Measurements from ENCODE around the gene PICK1. TPM values are rescaled to one million over a fixed set of nuclear protein-coding genes. Genes with fewer than 3 reads are reported as not detected.
"Not testable (repeated sequence)": the region's sequence is repeated elsewhere in the genome, so short reads cannot be mapped to it uniquely, and the experiment has no call there.

The PICK1 gene
- total RNA-seq, 2 experiments from 2014 or later: 12.5 to 15.9 TPM

GRCh38 chr22:38071421-38072321, 14.5 kb downstream of the PICK1 start:
- H3K9me3 Mint-ChIP-seq (ENCODE audit: low read depth): no peaks in the 10 kb centered on the region
- H3K27me3 Mint-ChIP-seq: no peaks in the 10 kb centered on the region
- ATAC-seq: no peak
- DNase-seq: no peak
- H3K27ac Mint-ChIP-seq: no peak overlapping the region
- CTCF ChIA-PET: interaction anchor here (0.8 to 1.2 kb wide), 3 partner anchors 16 to 21 kb away, joined by 3 to 5 read pairs (median 3); no protein-coding TSS in a partner anchor
- H3K36me3 Mint-ChIP-seq: peaks cover 2% of the 10 kb centered on the region
- H3K4me1 Mint-ChIP-seq: no peaks in the 10 kb centered on the region
- no peak overlapping the region for H3K4me3 Mint-ChIP-seq

- DNase-seq: no peak
- ATAC-seq: no peak
- Mint-ChIP-seq H3K4me3 (no peak overlapping the region), H3K4me1 (no peaks in the 10 kb centered on the region), H3K9me3 (ENCODE audit: low read depth) (no peaks in the 10 kb centered on the region), H3K36me3 (peaks cover 2% of the 10 kb centered on the region), H3K27ac (no peak overlapping the region), H3K27me3 (no peaks in the 10 kb centered on the region)
- CTCF ChIA-PET: interaction anchor here (0.8 to 1.2 kb wide), 3 partner anchors 17 to 20 kb away, joined by 3 to 5 read pairs (median 3); no protein-coding TSS in a partner anchor
These were observed 15.3 kb downstream of the PICK1 start for GRCh38 chr22:38072322-38073149.

- Mint-ChIP-seq H3K4me3 (no peak overlapping the region), H3K9me3 (ENCODE audit: low read depth) (no peaks in the 10 kb centered on the region), H3K27ac (no peak overlapping the region), H3K4me1 (no peaks in the 10 kb centered on the region), H3K36me3 (peaks cover 2% of the 10 kb centered on the region), H3K27me3 (no peaks in the 10 kb centered on the region)
- no peak for DNase-seq
- no peak for ATAC-seq
- CTCF ChIA-PET: no interaction called here
These were observed 16.2 kb downstream of the PICK1 start for GRCh38 chr22:38073150-38074130.

GRCh38 chr22:38074181-38075104, 17.2 kb downstream of the PICK1 start:
- Mint-ChIP-seq H3K4me3 (no peak overlapping the region), H3K36me3 (peaks cover 2% of the 10 kb centered on the region), H3K27ac (no peak overlapping the region), H3K9me3 (ENCODE audit: low read depth) (no peaks in the 10 kb centered on the region), H3K4me1 (no peaks in the 10 kb centered on the region), H3K27me3 (peaks cover 1% of the 10 kb centered on the region)
- CTCF ChIA-PET: no interaction called here
- no peak for DNase-seq
- no peak for ATAC-seq

- CTCF ChIA-PET: interaction anchor here (1.1 kb wide), 1 partner anchor 23 kb away, joined by 3 read pairs; no protein-coding TSS in a partner anchor
- Mint-ChIP-seq H3K27me3 (peaks cover 9% of the 10 kb centered on the region), H3K4me1 (no peaks in the 10 kb centered on the region), H3K9me3 (ENCODE audit: low read depth) (no peaks in the 10 kb centered on the region), H3K27ac (no peak overlapping the region), H3K4me3 (no peak overlapping the region), H3K36me3 (peaks cover 2% of the 10 kb centered on the region)
- peak; percentile 20 for ATAC-seq
- no peak for DNase-seq
These were observed 18.1 kb downstream of the PICK1 start for GRCh38 chr22:38075105-38075825.

- ATAC-seq (no peak), DNase-seq (no peak)
- Mint-ChIP-seq H3K36me3 (peaks cover 2% of the 10 kb centered on the region), H3K4me3 (no peak overlapping the region), H3K4me1 (no peaks in the 10 kb centered on the region), H3K27me3 (peaks cover 16% of the 10 kb centered on the region), H3K9me3 (ENCODE audit: low read depth) (no peaks in the 10 kb centered on the region), H3K27ac (no peak overlapping the region)
- CTCF ChIA-PET: interaction anchor here (1.1 kb wide), 1 partner anchor 24 kb away, joined by 3 read pairs; no protein-coding TSS in a partner anchor
These were observed 18.8 kb downstream of the PICK1 start for GRCh38 chr22:38075961-38076360.

- Mint-ChIP-seq H3K36me3 (peaks cover 2% of the 10 kb centered on the region), H3K4me3 (no peak overlapping the region), H3K9me3 (ENCODE audit: low read depth) (no peaks in the 10 kb centered on the region), H3K27ac (no peak overlapping the region), H3K27me3 (peaks cover 21% of the 10 kb centered on the region), H3K4me1 (peaks cover 4% of the 10 kb centered on the region)
- DNase-seq (no peak), ATAC-seq (no peak)
- CTCF ChIA-PET: no interaction called here
These were observed 19.9 kb downstream of the PICK1 start for GRCh38 chr22:38077096-38077495.

GRCh38 chr22:38077595-38077994, 20.4 kb downstream of the PICK1 start:
- DNase-seq: no peak
- Mint-ChIP-seq H3K36me3 (peaks cover 2% of the 10 kb centered on the region), H3K27me3 (peaks cover 25% of the 10 kb centered on the region), H3K4me1 (peaks cover 4% of the 10 kb centered on the region), H3K9me3 (ENCODE audit: low read depth) (no peaks in the 10 kb centered on the region), H3K27ac (no peak overlapping the region), H3K4me3 (no peak overlapping the region)
- CTCF ChIA-PET: no interaction called here
- ATAC-seq: no peak

GRCh38 chr22:38078046-38078840, 21.0 kb downstream of the PICK1 start:
- peaks cover 30% of the 10 kb centered on the region for H3K27me3 Mint-ChIP-seq
- H3K36me3 Mint-ChIP-seq: no peaks in the 10 kb centered on the region
- no peak for ATAC-seq
- DNase-seq: no peak
- no peaks in the 10 kb centered on the region for H3K9me3 Mint-ChIP-seq (ENCODE audit: low read depth)
- no peak overlapping the region for H3K4me3 Mint-ChIP-seq
- H3K4me1 Mint-ChIP-seq: peaks cover 4% of the 10 kb centered on the region
- CTCF ChIA-PET: no interaction called here
- no peak overlapping the region for H3K27ac Mint-ChIP-seq

- H3K4me3 Mint-ChIP-seq; H3K27ac Mint-ChIP-seq; DNase-seq; H3K4me1 Mint-ChIP-seq; H3K36me3 Mint-ChIP-seq; H3K9me3 Mint-ChIP-seq (ENCODE audit: low read depth); CTCF ChIA-PET; ATAC-seq: not testable (repeated sequence)
- H3K27me3 Mint-ChIP-seq: peaks cover 31% of the 10 kb centered on the region
These were observed 22.0 kb downstream of the PICK1 start for GRCh38 chr22:38079208-38079607.

GRCh38 chr22:38079804-38080203, 22.6 kb downstream of the PICK1 start:
- no peaks in the 10 kb centered on the region for H3K9me3 Mint-ChIP-seq (ENCODE audit: low read depth)
- H3K27me3 Mint-ChIP-seq: peaks cover 31% of the 10 kb centered on the region
- no peak for ATAC-seq
- H3K4me1 Mint-ChIP-seq: peaks cover 4% of the 10 kb centered on the region
- DNase-seq: no peak
- no peak overlapping the region for H3K27ac Mint-ChIP-seq
- CTCF ChIA-PET: no interaction called here
- H3K36me3 Mint-ChIP-seq: no peaks in the 10 kb centered on the region
- H3K4me3 Mint-ChIP-seq: no peak overlapping the region
